NCI-H2227 (cell line): Measurements from ENCODE around the gene PKMYT1.
A peak's percentile ranks its signal among the peaks of the same experiment; 100 is the strongest.

ENCODE experiments used
- DNase-seq: peaks from one replicate; lab custom pipeline; 2025; ENCODE audit not compliant: unreplicated experiment; lab: John Stamatoyannopoulos, UW

Gene PKMYT1

DNA sequence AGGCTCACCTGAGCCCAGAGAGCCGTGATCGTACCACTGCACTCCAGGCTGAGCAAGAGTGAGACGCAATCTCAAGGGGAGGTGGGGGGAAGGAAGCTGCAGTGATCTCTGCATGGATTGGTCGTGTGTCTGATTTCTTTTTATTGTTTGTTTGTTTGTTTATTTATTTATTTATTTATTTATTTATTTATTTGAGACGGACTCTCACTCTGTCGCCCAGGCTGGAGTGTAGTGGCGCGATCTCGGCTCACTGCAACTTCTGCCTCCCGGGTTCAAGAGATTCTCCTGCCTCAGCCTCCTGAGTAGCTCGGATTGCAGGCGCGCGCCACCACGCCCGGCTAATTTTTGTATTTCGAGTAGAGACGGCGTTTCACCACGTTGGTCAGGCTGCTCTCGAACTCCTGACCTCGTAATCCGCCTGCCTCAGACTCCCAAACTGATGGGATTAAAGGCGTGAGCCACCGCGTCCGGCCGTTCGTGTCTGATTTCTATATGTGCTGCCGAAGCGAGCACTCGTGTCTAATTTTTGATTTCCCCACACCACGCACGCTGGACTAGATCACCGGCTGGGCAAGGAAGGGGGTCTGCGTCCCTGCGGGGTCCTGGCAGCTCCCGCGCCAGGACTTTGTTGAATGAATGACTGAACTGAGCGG, 39.5 kb upstream of the PKMYT1 start:
- DNase-seq = no peak

DNA sequence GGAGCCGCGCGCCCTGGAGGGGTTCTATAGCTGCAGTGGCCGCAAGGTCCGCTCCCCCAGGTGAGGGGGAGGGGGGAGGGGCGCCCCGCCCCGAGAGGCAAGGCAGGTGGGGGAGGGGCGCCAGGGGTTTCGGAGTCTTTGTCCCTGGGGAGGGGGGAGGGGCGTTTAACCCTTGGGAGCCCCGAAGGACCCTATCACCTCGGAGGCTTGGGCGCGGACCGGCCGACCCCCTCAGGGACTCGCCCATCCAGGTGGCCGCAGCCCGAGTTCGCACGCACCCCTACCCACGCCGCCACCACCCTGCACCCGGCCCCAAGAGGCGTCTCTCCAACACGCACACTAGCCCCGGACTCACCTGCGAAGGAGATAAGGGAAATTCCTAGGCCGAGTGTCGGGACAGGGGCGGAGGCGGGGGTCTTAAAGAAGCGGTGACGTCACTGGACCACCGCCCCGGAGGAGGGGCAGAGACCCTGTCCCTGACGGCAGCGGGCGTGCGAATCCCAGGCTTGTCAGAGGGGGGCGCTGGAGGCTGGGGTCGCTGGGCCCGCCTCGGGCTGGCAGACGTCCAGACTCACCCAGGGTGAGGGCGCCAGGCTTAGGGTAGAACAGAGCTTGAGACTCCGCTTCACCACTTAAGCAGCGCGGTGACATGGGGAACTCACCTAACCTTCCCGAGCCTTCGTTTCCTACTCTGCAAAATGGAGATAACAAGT, 37.7 kb upstream of the PKMYT1 start, which contains the start of gene CLDN6:
CLDN6 (minus strand) TSS at position 390 of the 713 bp plus-strand sequence. CDS start 2,162 bp downstream, outside the sequence.
- DNase-seq = no peak

DNA sequence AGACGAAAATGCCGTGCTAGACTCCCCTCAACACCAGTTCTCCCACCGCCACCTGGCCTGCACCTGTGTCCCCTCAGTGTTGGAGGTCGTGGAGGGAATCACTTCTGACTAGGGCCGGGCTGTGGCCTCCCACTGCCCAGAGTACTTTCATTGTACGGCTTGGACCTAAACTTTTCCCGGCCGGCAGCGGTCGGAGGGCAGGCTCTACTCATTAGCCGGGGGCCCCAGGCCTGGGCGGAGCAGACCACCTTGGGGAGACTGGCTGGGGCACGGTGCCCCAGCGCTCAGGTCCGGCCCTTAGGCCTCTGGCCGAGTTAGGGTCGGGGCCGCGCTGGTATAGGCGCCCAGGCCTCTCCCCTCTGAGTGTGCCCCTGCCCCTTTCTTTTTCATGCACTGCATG, 37.1 kb upstream of the PKMYT1 start:
- DNase-seq = no peak

DNA sequence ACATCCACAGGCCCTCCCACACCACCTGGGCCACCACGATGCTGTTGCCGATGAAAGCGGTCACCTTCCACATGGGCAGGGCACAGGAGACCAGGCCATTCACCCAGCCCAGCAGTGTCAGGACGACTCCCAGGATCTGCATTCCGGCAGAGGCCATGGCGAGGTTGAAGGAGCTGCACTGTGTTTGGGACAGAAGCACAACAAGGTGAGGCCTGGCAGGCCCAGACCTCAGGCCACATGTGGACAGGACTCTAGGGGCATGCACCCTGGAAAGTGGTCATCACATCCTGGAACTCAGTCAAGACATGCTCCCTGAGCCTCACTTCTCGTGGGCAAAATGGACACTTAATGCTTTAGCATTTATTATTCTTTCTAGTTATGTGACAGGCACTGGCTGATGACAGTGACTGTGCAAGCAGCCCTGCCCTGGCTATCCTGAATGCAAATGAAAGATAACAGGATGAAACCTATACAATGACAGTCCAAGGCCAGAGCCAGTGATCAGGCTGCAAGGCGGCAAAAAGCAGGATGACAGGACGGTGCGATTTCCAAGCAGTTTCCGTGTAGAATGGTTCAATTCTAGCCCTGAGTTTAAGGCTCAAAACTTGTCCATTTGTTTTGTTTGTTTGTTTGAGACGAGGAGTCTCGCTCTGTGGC, 35.7 kb upstream of the PKMYT1 start:
- no peak for DNase-seq

DNA sequence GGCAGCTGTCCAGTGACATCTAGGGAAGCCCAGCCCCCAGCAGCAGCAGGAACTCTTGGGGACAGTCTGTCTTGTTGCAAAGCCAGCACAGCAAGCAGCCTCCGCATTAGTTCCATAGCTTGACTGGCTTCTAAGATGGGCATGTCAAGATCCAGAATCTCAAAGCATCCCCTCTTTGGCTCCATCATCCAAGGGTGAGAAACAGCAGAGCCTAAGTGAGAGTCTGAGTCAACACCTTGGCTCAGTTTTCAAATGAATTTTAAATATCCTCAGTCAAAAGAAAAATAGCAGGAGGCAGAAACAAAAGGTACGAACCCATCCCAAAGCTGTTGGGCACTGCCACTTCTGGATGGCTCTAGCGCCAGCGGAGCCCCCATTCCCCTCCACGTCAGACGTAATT, 34.7 kb upstream of the PKMYT1 start:
- no peak for DNase-seq

DNA sequence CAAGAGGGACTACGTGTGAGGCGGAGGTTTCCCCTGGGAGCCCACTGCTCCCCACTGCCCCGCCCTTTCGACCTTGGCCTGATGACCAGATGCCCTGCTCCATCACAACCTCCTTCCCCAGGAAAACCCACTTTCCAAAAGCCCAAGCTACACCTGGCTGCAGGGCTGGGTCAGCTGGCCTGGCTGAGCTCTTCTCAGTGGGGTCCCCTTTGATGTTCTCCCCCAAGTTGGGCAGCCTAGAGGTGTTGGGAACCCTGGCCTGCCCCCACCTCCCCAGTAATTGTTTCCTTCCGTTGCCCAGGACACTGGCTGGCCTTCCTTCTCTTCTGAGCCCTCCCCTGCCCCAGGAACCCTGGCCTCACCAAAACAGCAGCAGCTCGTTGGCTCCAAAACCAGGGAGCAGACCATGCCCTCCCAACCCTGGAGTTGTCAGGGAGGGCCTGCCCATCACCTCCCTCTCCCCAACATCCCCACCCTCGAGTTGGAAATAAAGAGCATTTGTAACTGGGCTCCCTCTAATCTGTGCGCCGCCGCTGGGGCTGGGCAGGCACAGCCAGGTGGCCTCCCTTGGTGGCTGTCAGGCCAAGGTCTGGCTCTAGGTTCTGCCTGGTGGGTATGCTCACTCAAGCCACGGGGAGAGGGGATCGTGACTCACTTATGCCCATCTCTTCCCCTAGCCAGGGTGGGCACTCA, 33.9 kb upstream of the PKMYT1 start:
- no peak for DNase-seq

DNA sequence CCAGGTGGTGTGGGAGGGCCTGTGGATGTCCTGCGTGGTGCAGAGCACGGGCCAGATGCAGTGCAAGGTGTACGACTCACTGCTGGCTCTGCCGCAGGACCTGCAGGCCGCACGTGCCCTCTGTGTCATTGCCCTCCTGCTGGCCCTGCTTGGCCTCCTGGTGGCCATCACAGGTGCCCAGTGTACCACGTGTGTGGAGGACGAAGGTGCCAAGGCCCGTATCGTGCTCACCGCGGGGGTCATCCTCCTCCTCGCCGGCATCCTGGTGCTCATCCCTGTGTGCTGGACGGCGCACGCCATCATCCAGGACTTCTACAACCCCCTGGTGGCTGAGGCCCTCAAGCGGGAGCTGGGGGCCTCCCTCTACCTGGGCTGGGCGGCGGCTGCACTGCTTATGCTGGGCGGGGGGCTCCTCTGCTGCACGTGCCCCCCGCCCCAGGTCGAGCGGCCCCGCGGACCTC, 33.3 kb upstream of the PKMYT1 start:
- DNase-seq = no peak

DNA sequence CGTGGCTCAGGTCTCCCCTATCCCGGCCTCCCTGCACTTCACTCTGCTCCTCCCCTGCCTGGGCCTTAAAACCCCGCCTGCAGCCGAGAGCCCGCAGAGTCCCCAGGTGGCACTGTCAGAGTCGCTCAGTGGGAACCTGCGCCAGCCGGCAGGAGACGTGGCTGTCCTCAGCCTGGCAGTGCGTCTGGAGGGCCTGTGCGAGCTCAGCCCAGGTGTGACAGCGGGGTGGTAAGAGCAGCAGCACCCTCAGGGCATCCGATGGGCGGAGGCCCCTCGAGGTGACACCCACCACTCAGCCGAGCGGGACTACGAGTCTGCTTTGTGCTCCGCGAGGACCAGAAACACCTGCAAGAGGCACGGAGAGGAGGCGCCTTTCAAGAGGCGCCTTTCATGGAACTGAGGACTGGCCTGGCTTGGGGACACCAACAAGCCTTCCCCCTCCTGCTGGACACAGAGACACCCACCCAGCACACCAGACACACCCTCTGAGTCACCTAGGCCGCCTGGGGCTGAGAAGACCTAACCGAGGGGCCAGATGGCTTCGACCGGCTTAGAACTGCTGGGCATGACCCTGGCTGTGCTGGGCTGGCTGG, 32.7 kb upstream of the PKMYT1 start, which contains the start of gene CLDN9:
CLDN9 (plus strand) TSS at position 96 of the 593 bp plus-strand sequence; CDS start at position 536, 440 bp downstream.
- DNase-seq = no peak

DNA sequence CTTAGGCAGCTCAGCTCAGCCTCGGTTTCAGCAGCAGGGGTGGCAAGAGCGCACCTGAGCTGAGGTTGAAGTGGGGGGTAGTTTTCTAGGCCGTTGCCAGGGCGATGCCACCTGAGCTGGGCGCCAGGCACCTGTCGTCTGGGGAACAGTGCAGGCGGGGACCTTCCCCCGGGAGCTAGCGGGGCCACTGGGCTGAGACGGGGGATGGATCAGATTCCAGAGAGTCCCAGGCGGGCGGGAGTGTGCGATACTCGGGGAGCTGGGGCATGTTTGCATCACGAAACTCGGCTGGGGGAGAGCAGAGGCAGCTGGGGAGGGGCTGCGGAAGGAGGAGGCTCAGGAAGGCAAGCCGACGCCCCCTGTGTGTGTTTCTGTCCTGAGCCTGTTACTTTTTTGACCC, 32.0 kb upstream of the PKMYT1 start:
- no peak for DNase-seq

DNA sequence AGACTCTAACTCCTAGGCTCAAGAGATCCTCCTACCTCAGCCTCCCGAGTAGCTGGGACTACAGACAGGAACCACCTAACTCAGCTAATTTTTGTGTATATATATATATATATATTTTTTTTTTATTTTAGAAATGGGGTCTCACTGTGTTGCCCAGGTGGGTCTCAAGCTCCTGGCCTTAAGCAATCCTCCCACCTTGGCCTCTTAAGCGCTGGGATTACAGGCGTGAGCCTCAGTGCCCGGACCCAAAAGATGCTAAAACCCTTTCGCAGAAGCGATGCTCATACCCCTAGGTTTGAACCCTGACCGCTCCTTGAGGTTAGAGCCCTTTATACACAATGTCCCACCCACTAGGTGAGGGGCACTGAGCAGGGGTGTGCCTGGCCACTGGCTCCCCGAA, 30.3 kb upstream of the PKMYT1 start:
- DNase-seq = no peak

DNA sequence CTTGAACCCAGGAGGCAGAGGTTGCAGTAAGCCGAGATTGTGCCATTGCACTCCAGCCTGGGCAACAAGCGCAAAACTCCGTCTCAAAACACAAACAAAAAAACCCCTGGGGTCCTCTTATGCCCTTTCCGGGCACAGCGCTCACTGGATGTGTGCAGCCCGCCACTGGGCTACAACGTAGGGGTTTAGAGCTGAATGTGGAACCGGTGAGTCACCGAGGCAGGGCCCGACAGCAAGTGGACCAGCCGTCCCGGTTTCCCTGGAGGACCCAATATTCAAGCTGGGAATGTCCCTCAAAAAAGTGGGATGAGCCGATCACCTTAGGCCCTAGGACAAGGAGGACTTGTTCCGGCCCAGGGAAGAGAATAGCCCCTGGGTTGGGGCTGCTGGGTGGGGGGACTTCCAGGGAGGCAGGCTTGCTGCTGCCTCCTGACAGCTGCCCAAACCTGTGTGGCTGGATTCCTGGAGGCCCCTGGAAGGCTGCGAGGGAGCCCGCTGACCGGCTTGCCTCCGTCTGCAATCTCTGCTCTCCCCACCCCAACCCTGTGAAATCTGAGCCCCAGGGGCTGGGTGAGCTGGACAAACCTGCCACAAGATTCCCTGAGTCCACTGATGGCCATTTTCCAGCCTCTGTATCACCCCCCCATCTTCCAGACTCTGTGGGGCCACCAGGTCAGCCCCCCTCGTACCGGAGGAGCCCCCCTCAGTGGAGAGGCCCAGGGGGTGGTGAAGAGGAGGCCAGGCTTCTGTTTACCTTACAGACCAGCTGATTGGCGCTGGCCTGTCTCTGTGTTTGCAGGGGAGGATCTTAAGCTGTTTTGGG, 29.5 kb upstream of the PKMYT1 start:
- DNase-seq = no peak

DNA sequence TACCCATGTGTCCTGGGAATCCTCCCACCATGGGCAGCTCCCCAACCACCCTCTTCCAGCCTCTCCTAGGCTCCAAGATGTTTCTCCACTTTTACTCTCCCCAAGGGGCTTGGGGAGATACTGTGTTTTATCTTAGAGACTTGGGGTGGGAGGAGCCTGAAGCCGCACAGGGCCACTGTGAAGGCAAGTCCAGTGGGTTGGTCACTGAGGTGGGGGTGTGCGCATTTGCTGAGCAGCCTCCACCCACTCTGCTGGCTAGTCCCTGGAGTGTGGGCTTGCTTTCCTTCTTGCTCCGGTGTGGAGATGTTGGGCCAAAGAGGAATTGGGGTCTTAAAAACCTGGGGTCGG, 28.4 kb upstream of the PKMYT1 start:
- DNase-seq = no peak

DNA sequence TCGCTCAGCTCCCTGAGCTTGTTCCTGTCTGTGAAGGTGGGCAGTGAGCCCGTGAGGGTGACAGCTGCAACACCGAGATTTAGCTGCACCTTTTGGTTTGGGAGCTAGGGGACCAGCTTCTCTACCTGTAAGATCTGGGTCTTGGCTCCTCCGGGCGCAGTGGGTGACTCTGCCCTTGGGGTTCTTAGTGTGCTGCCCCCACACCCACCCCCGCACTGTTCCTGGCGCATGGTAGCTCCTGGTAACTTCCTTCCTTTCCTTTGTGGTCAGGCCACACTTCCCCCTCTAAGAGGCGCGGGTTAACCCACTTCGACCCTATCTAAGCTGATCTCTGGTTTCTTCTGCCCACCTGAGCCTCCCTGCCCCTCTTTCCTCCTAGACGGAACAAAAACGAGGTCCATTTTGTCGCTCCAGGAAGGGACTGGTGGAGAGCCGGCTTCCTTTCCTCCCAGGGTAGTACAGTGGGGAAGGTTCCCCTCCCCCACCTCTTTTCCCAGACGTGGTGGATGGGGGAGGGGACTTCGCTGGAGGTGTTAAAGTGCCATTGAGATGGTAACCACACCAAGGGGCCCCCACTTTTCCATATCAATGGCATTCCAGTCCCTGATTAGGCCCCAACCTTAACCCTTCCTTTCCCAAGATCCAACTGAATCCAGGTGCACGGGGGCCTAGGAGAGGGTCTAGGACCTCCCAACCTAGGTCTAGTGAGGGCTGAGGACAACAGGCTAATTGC, 27.9 kb upstream of the PKMYT1 start:
- no peak for DNase-seq

DNA sequence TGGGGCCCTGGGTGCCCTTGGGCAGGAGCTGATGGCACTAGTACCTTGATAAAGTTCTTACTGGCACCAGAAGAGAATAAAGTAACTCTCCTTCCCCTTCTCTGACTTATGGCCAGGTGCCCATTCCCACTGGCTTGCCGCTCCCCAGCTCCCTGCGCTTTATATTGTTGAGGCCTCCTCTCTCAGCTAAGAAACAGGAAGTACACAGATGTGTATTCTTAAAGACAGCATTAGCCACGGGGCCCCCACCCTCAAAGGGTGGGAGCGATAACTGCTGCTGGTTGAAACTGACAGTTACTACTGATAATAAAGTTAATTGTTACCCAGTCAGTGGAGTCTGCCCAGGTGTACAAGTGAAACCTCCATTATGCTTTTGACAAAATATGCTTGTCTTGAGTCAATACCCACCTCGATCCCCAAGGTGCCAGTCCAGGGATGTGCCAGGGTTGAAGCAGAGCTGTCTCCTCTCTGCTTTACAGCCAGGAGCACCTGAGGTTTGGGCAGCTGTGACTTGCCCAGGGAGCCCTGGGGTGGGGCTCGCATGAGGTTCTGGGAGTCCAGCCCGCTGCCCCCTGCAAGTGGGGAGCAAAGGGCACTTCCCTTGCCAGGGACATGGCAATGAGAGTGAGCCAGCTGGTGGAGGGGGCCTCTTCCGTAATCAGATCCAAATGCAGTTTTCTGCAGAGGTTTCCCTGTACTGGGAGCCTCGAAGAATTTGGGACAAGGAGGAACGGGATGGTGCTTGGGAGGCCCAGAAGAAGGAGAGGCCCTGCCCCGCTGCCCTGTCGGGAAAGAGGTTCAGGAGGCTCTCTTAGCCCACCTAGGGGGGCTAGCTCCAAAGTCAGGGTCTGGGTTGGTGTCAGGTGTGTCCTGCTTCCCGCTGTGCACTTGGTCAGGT, 27.1 kb upstream of the PKMYT1 start:
- no peak for DNase-seq

DNA sequence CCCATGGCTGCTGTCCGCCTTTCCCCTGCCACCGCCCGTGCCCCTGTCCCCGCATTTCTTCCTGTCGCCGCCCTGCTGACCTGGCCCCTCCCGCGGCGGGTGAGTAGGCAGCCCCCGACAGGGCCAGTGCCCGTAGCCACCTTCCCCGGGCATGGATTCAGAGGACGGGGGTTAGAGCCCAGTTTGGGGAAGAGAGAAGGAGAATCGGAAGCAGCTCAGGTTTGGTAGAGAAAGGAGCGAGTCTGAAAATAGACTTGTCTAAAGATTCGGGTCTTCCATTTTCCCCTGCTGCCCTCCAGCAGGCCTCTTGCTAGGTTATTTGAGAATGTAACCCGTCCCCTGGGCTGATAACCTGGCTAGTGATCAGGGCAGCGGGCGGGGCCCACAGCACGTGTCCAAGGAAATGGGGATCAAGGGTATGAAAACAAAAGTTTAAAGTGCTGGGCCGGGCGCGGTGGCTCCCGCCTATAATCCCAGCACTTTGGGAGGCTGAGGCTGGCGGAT, 24.6 kb upstream of the PKMYT1 start:
- peak; percentile 22 for DNase-seq

DNA sequence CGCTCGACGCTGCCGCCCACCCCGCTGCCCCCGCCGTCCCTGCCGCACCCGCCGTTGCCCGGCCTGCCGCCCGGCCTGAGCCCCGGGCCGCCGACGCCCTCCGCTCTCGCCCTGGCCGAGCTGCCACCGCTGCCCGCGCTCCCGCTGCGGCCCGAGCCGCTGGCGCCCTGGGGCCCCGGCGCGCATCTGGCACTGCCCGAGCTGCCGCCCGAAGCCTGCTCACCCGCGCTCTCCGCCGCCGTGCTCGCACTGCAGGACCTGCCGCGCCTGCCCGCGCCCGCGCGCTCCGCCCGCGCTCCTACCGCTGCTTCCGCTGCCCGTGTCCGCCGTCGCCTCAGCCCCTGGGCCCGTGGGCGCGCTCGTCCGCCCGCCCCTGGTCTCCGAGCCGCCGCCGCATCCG, 24.1 kb upstream of the PKMYT1 start:
- DNase-seq = peak; percentile 41

DNA sequence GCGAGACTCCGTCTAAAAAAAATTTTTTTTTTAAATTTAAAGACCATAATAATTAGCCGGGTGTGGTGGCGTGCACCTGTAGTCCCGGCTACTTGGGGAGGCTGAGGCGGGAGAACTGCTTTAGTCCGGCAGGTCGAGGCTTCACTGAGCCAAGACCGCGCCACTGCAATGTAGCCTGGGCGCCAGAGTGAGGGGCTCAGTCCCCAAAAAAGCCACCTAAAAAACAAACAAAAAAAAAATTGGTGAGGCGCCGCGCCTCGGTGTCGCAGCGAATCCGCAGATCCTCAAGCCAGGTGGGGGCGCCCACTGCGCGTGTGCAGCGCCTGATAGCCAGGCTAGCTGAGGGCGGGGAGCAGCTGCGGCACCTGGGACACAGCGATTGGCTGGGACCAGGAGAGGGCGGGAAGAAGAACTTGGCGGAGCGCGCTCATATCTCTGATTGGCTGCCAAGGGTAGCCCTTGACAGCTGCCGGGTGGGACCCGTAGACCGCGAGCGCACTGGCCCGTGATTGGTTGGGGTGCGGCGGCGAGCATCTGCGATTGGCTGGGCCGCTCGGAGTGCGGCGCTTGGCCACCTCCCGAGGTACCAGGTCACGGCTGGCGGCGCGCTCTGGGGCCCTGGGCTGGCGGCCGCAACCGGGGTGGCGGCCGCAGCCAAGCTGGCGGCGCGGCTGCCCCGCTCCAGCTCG, 23.5 kb upstream of the PKMYT1 start:
- DNase-seq = peak; percentile 99

DNA sequence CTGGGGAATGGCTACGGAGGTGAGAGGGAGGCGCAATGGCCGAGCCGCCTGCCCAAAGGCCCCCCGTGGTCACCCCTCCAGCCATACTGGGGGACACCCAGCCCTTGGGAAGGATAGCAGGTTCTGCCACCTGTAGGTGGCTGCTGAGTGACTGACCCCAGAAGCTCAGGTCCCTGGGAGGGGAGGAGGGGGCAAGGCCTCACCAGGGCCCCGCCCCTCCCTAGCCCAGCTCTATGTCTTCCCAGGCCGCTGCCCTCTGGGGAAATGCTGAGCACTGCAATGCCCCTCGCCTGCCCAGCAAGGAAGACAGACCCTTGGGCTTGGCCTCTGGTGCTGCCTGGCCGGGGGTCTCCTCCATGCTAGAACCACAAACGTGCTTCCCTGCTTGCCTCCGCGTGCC, 21.1 kb upstream of the PKMYT1 start:
- no peak for DNase-seq
